Endothelial cell of umbilical vein (primary cell): ENCODE measurements around the gene ANKLE2. TPM values are rescaled to one million over a fixed set of nuclear protein-coding genes. Genes with fewer than 3 reads are reported as not detected.

Source experiments
- BruUV-seq: library from RNA; stranded (reverse); fragments of 400-500 nt; replicated peaks from 2 replicates; lab custom pipeline; 2021; lab: Mats Ljungman, UMichigan
- CTCF ChIA-PET: fragments of 300-600, 350-600 bp; sonication (Branson Sonifier 250); formaldehyde crosslinking; loops from one replicate; lab custom pipeline; 2021; ENCODE audit warnings: antibody characterized with exemption, inconsistent platforms; lab: Charles Lee
- POLR2A ChIA-PET: fragments of 300-600, 350-600 bp; sonication (Branson Sonifier 250); formaldehyde crosslinking; loops from one replicate; lab custom pipeline; 2021; ENCODE audit warnings: antibody characterized with exemption, inconsistent platforms; lab: Charles Lee
- DNase-seq: peaks from one replicate; pipeline ENCODE4 v3.0.0-alpha.2; 2011; ENCODE audit warnings: low read depth, low spot score
- FAIRE-seq: peaks from 2 replicates; lab custom pipeline; 2011; peaks lifted over from hg19 to GRCh38; lab: Jason Lieb, UNC
- H2AFZ ChIP-seq: 2 replicates; pipeline ENCODE4 v1.6.0; 2012; ENCODE audit warnings: low read depth, low read length, control low read depth, inconsistent platforms
- H3K27ac ChIP-seq: 2 replicates; pipeline ENCODE4 v1.5.1; 2011; ENCODE audit warnings: low read depth, mild to moderate bottlenecking, control low read depth, low read length, moderate library complexity; ENCODE audit not compliant: insufficient read depth
- H3K27me3 ChIP-seq, 2 experiments: 2 replicates each; pipeline versions ENCODE4 v1.6.0 to v1.6.1; 2011; ENCODE audit warnings: low read length in 2 of 2, mixed read lengths in 1 of 2; ENCODE audit not compliant: control insufficient read depth in 2 of 2, insufficient read depth in 2 of 2
- H3K36me3 ChIP-seq, 2 experiments: 2 replicates in 1 of 2; 3 replicates in 1 of 2; pipeline ENCODE4 v1.5.1; 2011; ENCODE audit warnings: low read length in 2 of 2, mild to moderate bottlenecking in 1 of 2, moderate library complexity in 1 of 2; ENCODE audit not compliant: control insufficient read depth in 2 of 2, insufficient read depth in 2 of 2; ENCODE audit errors: extremely low read depth in 1 of 2
- H3K4me1 ChIP-seq: 3 replicates; pipeline ENCODE4 v1.5.1; 2011; ENCODE audit warnings: mild to moderate bottlenecking, low read length; ENCODE audit not compliant: control insufficient read depth, insufficient read depth; ENCODE audit errors: extremely low read depth
- H3K4me2 ChIP-seq: 2 replicates; pipeline ENCODE4 v1.6.1; 2011; ENCODE audit warnings: low read length, control low read depth, mixed read lengths; ENCODE audit not compliant: insufficient read depth
- H3K4me3 ChIP-seq, 3 experiments: fragments of 200-600 bp in 1 of 3; sonication (generic), shearing (Covaris generic) in 1 of 3; replicated peaks in 1 of 3; 2 replicates each; pipeline ENCODE4 v1.5.1; 2011 to 2016; ENCODE audit warnings: control low read depth in 3 of 3, low read length in 3 of 3, mild to moderate bottlenecking in 2 of 3, inconsistent platforms in 1 of 3, low read depth in 1 of 3, moderate library complexity in 1 of 3; ENCODE audit not compliant: insufficient read depth in 1 of 3
- H3K79me2 ChIP-seq: 2 replicates; pipeline ENCODE4 v1.6.0; 2012; ENCODE audit warnings: low read length, inconsistent platforms; ENCODE audit not compliant: control insufficient read depth, insufficient read depth
- H3K9ac ChIP-seq: replicated peaks from 2 replicates; pipeline ENCODE3; 2011; ENCODE audit warnings: low read length, control low read depth; ENCODE audit not compliant: insufficient read depth; ENCODE audit errors: extremely low read depth
- H3K9me1 ChIP-seq: replicated peaks from 3 replicates; pipeline ENCODE4 v1.6.0; 2011; ENCODE audit warnings: mild to moderate bottlenecking, low read length; ENCODE audit not compliant: control insufficient read depth, insufficient read depth; ENCODE audit errors: extremely low read depth
- H3K9me3 ChIP-seq: replicated peaks from 2 replicates; pipeline ENCODE4 v1.5.1; 2012; ENCODE audit warnings: low read length, inconsistent platforms; ENCODE audit not compliant: control insufficient read depth, insufficient read depth
- H4K20me1 ChIP-seq: replicated peaks from 2 replicates; pipeline ENCODE3; 2011; ENCODE audit warnings: mild to moderate bottlenecking, low read length; ENCODE audit not compliant: control insufficient read depth, insufficient read depth; ENCODE audit errors: extremely low read depth
- CTCF ChIP-seq, 2 donors: IDR thresholded peaks; 1 replicate in 1 of 2; 2 replicates in 1 of 2; pipeline ENCODE4 v1.5.1; 2011; ENCODE audit warnings: low read length in 2 of 2, mild to moderate bottlenecking in 2 of 2, moderate library complexity in 2 of 2, control low read depth in 1 of 2, inconsistent platforms in 1 of 2, low read depth in 1 of 2; ENCODE audit not compliant: insufficient read depth in 1 of 2; ENCODE audit errors: extremely low read depth in 1 of 2
- EZH2 ChIP-seq: IDR thresholded peaks from 2 replicates; pipeline ENCODE4 v1.6.1; 2012; ENCODE audit warnings: borderline replicate concordance, low read depth, mild to moderate bottlenecking, moderate library complexity, low read length, inconsistent platforms; ENCODE audit not compliant: severe bottlenecking
- FOS ChIP-seq: IDR thresholded peaks from 2 replicates; pipeline ENCODE4 v1.6.1; 2011; ENCODE audit warnings: mild to moderate bottlenecking, low read length, moderate library complexity, borderline replicate concordance; ENCODE audit not compliant: insufficient read depth
- GATA2 ChIP-seq: IDR thresholded peaks from 2 replicates; pipeline ENCODE4 v1.7.0; 2011; ENCODE audit warnings: low read depth, mild to moderate bottlenecking, moderate library complexity, mixed read lengths, low read length; ENCODE audit not compliant: insufficient read length, insufficient read depth
- JUN ChIP-seq: IDR thresholded peaks from 2 replicates; pipeline ENCODE4 v1.6.1; 2011; ENCODE audit warnings: borderline replicate concordance, low read depth; ENCODE audit not compliant: insufficient read length, insufficient read depth
- MAX ChIP-seq: IDR thresholded peaks from 2 replicates; pipeline ENCODE4 v1.6.1; 2011; ENCODE audit not compliant: insufficient read depth, insufficient read length
- MYC ChIP-seq: IDR thresholded peaks from one replicate; pipeline ENCODE4 v1.6.1; 2011; ENCODE audit warnings: mild to moderate bottlenecking, low read depth, low read length
- POLR2A ChIP-seq: IDR thresholded peaks from 2 replicates; pipeline ENCODE4 v1.6.1; 2012; ENCODE audit warnings: low read depth, mild to moderate bottlenecking, control low read depth, low read length
- POLR2AphosphoS5 ChIP-seq: IDR thresholded peaks from 2 replicates; pipeline ENCODE4 v1.6.1; 2012; ENCODE audit warnings: low read depth, mild to moderate bottlenecking, control low read depth, low read length, moderate library complexity; ENCODE audit not compliant: insufficient read depth
- dilution Hi-C: fragments of 300-500 bp; cut with MboI; formaldehyde crosslinking; loops from one replicate; pipeline ENCODE4 v1.15.0; 2019; ENCODE audit warnings: low sequenced_read_pairs; ENCODE audit not compliant: extremely low pct_ligation_motif_present
- intact Hi-C: fragments of 100-400 bp; cut with micrococcal nuclease; formaldehyde crosslinking; loops from one replicate; pipeline ENCODE4 v1.10.0; 2022
- polyA plus RNA-seq, 4 experiments: library from polyadenylated mRNA; depleted of rRNA in 3 of 4; stranded (reverse) in 3 of 4; unstranded in 1 of 4; fragments of >200 nt; gene quantifications; 2 replicates each; pipeline versions ENCODE4 v1.2.1 to v1.2.3, GENCODE V29; 2011 to 2012; ENCODE audit warnings: missing spikeins in 1 of 4
- total RNA-seq: library from RNA; stranded (reverse); gene quantifications from 2 replicates; pipeline ENCODE4 v1.2.3, GENCODE V29; 2021

The ANKLE2 gene
- total and polyA plus RNA-seq, 2 donors (not counting 3 experiments of a cell fraction or from before 2014, with no cell fraction given), result 75.8 to 112 TPM

GRCh38 chr12:132748319-132748718 is 13.3 kb downstream of the ANKLE2 start:
- Histone ChIP-seq H3K4me2 (no peak overlapping the region), H3K9me1 (no peaks in the 10 kb centered on the region), H3K4me3 (no peak overlapping the region), H3K4me1 (no peaks in the 10 kb centered on the region), H3K9ac (no peak overlapping the region), H4K20me1 (peaks cover 3% of the 10 kb centered on the region), H3K9me3 (no peaks in the 10 kb centered on the region), H3K79me2 (peaks cover 49% of the 10 kb centered on the region), H3K27ac (no peak overlapping the region), H2AFZ (no peak overlapping the region), H3K27me3 (no peaks in the 10 kb centered on the region), H3K36me3 (peaks cover 50 to 51% of the 10 kb centered on the region in 2 experiments)
- DNase-seq (no peak), FAIRE-seq (no peak)
- no TSS peak for BruUV-seq
- ChIA-PET CTCF (no interaction called here), POLR2A (no interaction called here)
- TF ChIP-seq POLR2A (no peak), JUN (no peak), MYC (no peak), FOS (no peak), GATA2 (no peak), POLR2AphosphoS5 (no peak), MAX (no peak), EZH2 (no peak), CTCF (IDR thresholded peaks at IDR 0.05; ENCODE audit: extremely low read depth in 1 of 2, insufficient read depth in 1 of 2, low read depth in 1 of 2, low read length in 2 of 2) (no peak)
- dilution Hi-C loops, result no loop called here
- intact Hi-C loops, result no loop called here
